Pancreas (tissue), 10 donors: Measurements from ENCODE around the gene GNA12. TPM values are rescaled to one million over a fixed set of nuclear protein-coding genes. Genes with fewer than 3 reads are reported as not detected.

Experiments used
- ATAC-seq, 4 donors: fragments of 200-7000 bp; cut with Tn5 transposase; one replicate each; pipeline versions ENCODE4 v1.8.0 to v1.9.1; 2020; ENCODE audit warnings: mild to moderate bottlenecking in 4 of 4, moderate library complexity in 4 of 4
- DNase-seq, 6 donors: peaks; one replicate each; pipeline ENCODE4 v3.0.0-alpha.2; 2020
- FAIRE-seq: peaks from 2 replicates; lab custom pipeline; 2012; peaks lifted over from hg19 to GRCh38; lab: Jason Lieb, UNC
- H3K27ac ChIP-seq, 4 donors: fragments of 200-600 bp; sonication (generic); 1 replicate in 3 of 4; 2 replicates in 1 of 4; pipeline versions ENCODE4 v1.5.0 to v1.8.0; 2020
- H3K27me3 ChIP-seq, 4 donors: fragments of 200-600 bp; one replicate each; pipeline ENCODE4 v1.8.0; 2021
- H3K36me3 ChIP-seq, 3 donors: fragments of 200-600 bp; sonication (generic) in 1 of 3; one replicate each; pipeline versions ENCODE4 v1.5.0 to v1.8.0; 2020 to 2021
- H3K4me1 ChIP-seq, 3 donors: fragments of 200-600 bp; one replicate each; pipeline ENCODE4 v1.8.0; 2021
- H3K4me3 ChIP-seq, 4 donors: fragments of 200-600 bp; sonication (generic) in 2 of 4; one replicate each; pipeline versions ENCODE4 v1.5.0 to v1.8.0; 2020 to 2021
- H3K9me3 ChIP-seq, 4 donors: fragments of 200-600 bp; one replicate each; pipeline ENCODE4 v1.8.0; 2021
- CTCF ChIP-seq, 4 donors: fragments of 200-600 bp; sonication (generic) in 3 of 4; IDR thresholded peaks; one replicate each; pipeline versions ENCODE4 v1.5.0 to v1.8.0; 2021; ENCODE audit warnings: antibody characterized with exemption in 4 of 4
- WGBS, 2 donors: extraction: QIAGEN DNeasy Blood & Tissue Kit; methylation state at CpG; one replicate each; pipeline ENCODE4 v1.1.7; 2013; 5-methylcytosine and 5-hydroxymethylcytosine counted together
- intact Hi-C, 3 donors: fragments of 100-400 bp; cut with DNase I; formaldehyde crosslinking; loops; one replicate each; pipeline versions ENCODE4 v1.11.1 to v1.14.2; 2022
- polyA plus RNA-seq, 2 donors: library from polyadenylated mRNA; stranded (reverse); fragments of 200-250 nt; gene quantifications; one replicate each; pipeline ENCODE4 v1.2.3, GENCODE V29; 2013
- total RNA-seq, 6 donors: library from RNA; stranded (reverse); fragmentation: NEBNext Ultra II Directional in 4 of 6; extraction: Animal tissue kit (Norgen Biotek cat#: 25700) in 4 of 6; gene quantifications; one replicate each; pipeline versions ENCODE4 v1.2.1 to v1.2.4, GENCODE V29; 2021 to 2023
- donor health status: healthy with polysubstance abuse.
- donor health status: DM: no; HTN: no; CAD: no; lungs with moderate emphysema.
- donor health status: DM: no; HTN: no; CAD: no.
- donor health status: control.
- donor health status: control.
- donor health status: Bipolar disorder and iron deficiency.
- donor health status: DM: yes; HTN: yes; CAD: no.
- donor health status: DM: no; HTN: no; CAD: no.
- donor health status: DM: no; HTN: no; CAD: no.
- donor health status: DM: yes; HTN: yes; CAD: no.

The GNA12 gene
- total and polyA plus RNA-seq, 8 donors: 7.5 to 23.0 (median 15.9) TPM

- H3K9me3 ChIP-seq: no peaks in the 10 kb centered on the region
- H3K36me3 ChIP-seq: no peaks in the 10 kb centered on the region
- WGBS, 2 donors: 7% methylated on average over 41 to 62 of the region's 62 CpGs
- no peak overlapping the region for H3K4me3 ChIP-seq
- intact Hi-C loops: loop anchor here in 2 of 3 donors (10.0 kb wide), 2 partner anchors 214 to 234 kb away; partner anchors contain the start of gene GRIFIN (in 1 of the 2)
- DNase-seq: no peak
- no peak overlapping the region for H3K27ac ChIP-seq
- peaks cover 0 to 3% (median 0%) of the 10 kb centered on the region in 3 donors for H3K4me1 ChIP-seq
- no peak for TF ChIP-seq CTCF (IDR thresholded peaks at IDR 0.05)
- FAIRE-seq: no peak
- H3K27me3 ChIP-seq: peaks cover 0 to 16% (median 0%) of the 10 kb centered on the region in 4 donors
- ATAC-seq: peak in 2 of 4 donors; percentile 13 to 35
Measured at GRCh38 chr7:2688409-2689342, 155.4 kb downstream of the GNA12 start.

GRCh38 chr7:2687881-2688318 is 156.2 kb downstream of the GNA12 start, which contains the start of gene AMZ1:
AMZ1 (plus strand) TSS chr7:2688202; CDS start chr7:2700452, 12,250 bp downstream.
- Histone ChIP-seq H3K4me3 (no peak within 1 kb of the TSS), H3K27me3 (peaks cover 0 to 16% (median 0%) of the 10 kb centered on the region in 4 donors), H3K27ac (no peak within 1 kb of the TSS), H3K4me1 (peaks cover 0 to 3% (median 0%) of the 10 kb centered on the region in 3 donors), H3K36me3 (no peaks in the 10 kb centered on the region), H3K9me3 (no peaks in the 10 kb centered on the region)
- no peak for DNase-seq
- intact Hi-C loops: loop anchor here in 2 of 3 donors (10.0 kb wide), 2 partner anchors 213 to 233 kb away; partner anchors contain the start of gene GRIFIN (in 1 of the 2)
- no peak for TF ChIP-seq CTCF (IDR thresholded peaks at IDR 0.05)
- 3% methylated on average over 12 to 41 of the region's 41 CpGs for WGBS, 2 donors
- ATAC-seq: peak in 2 of 4 donors; percentile 35 to 48
- FAIRE-seq: no peak

- H3K4me3 ChIP-seq: no peak overlapping the region
- 33 to 38% methylated on average over 17 of the region's 17 CpGs for WGBS, 2 donors
- no peak for TF ChIP-seq CTCF (IDR thresholded peaks at IDR 0.05)
- ATAC-seq: peak in 3 of 4 donors; percentile 38 to 48 (median 40)
- H3K27me3 ChIP-seq: peaks cover 0 to 16% (median 0%) of the 10 kb centered on the region in 4 donors
- intact Hi-C loops: loop anchor here in 2 of 3 donors (10.0 kb wide), 2 partner anchors 213 to 233 kb away; partner anchors contain the start of gene GRIFIN (in 1 of the 2)
- peaks cover 0 to 3% (median 0%) of the 10 kb centered on the region in 3 donors for H3K4me1 ChIP-seq
- FAIRE-seq: no peak
- H3K36me3 ChIP-seq: no peaks in the 10 kb centered on the region
- no peak overlapping the region for H3K27ac ChIP-seq
- H3K9me3 ChIP-seq: no peaks in the 10 kb centered on the region
- peak in 1 of 6 donors; percentile 80 for DNase-seq
Measured at GRCh38 chr7:2687338-2687869, 156.7 kb downstream of the GNA12 start.

GRCh38 chr7:2686101-2686500 is 158.0 kb downstream of the GNA12 start:
- intact Hi-C loops: loop anchor here in 2 of 3 donors (10.0 kb wide), 2 partner anchors 211 to 231 kb away; partner anchors contain the start of gene GRIFIN (in 1 of the 2)
- FAIRE-seq: no peak

More at GRCh38 chr7:2686101-2686500, 158.0 kb downstream of the GNA12 start:
- 76 to 86% methylated on average over 14 of the region's 14 CpGs for WGBS, 2 donors
- Histone ChIP-seq H3K4me3 (no peak overlapping the region), H3K9me3 (no peaks in the 10 kb centered on the region), H3K4me1 (peaks cover 0 to 3% (median 0%) of the 10 kb centered on the region in 3 donors), H3K27ac (no peak overlapping the region), H3K36me3 (no peaks in the 10 kb centered on the region), H3K27me3 (peaks cover 0 to 16% (median 0%) of the 10 kb centered on the region in 4 donors)
- no peak for TF ChIP-seq CTCF (IDR thresholded peaks at IDR 0.05)
- DNase-seq (no peak), ATAC-seq (no peak)
